ENCODE measurements around the gene CTSC. TPM values are rescaled to one million over a fixed set of nuclear protein-coding genes. Genes with fewer than 3 reads are reported as not detected.

The CTSC gene
- total and polyA plus RNA-seq, 9 donors: 25.7 to 69.3 (median 36.7) TPM

DNA sequence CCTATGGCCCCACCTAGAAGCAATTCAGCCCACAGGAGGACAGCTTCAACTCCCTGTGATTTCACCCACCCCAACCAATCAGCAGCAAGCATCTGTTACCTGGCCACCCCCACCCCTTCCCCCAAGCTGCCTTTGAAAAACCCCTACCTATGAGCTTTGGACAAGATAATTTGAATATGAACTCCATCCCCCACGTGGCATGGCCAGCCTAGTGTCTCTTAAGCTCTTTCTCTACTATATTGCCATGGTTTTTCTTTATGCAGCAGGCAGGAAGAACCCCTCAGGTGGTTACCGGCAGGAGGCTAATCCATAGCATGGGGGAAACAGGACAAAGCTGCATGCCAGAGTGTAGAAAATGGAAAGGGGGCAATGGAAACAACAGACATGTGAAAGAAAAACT, 29.0 kb downstream of the CTSC start:
- H3K9me3 ChIP-seq (replicated peaks; ENCODE audit: control insufficient read depth, low read depth, low read length): no peaks in the 10 kb centered on the region
- H3K27ac ChIP-seq (ENCODE audit: low read length): no peak overlapping the region
- WGBS (ENCODE audit: insufficient coverage): 83% methylated on average over 1 of the region's 2 CpGs
- no peak for DNase-seq
- H3K36me3 ChIP-seq (ENCODE audit: control insufficient read depth, insufficient read depth, low read length): no peaks in the 10 kb centered on the region
- no peak overlapping the region for H3K4me3 ChIP-seq (ENCODE audit: low read length)
- H3K27me3 ChIP-seq (ENCODE audit: control insufficient read depth, insufficient read depth, low read length): no peaks in the 10 kb centered on the region
- no peaks in the 10 kb centered on the region for H3K4me1 ChIP-seq (ENCODE audit: control insufficient read depth, insufficient read depth, low read length)

DNA sequence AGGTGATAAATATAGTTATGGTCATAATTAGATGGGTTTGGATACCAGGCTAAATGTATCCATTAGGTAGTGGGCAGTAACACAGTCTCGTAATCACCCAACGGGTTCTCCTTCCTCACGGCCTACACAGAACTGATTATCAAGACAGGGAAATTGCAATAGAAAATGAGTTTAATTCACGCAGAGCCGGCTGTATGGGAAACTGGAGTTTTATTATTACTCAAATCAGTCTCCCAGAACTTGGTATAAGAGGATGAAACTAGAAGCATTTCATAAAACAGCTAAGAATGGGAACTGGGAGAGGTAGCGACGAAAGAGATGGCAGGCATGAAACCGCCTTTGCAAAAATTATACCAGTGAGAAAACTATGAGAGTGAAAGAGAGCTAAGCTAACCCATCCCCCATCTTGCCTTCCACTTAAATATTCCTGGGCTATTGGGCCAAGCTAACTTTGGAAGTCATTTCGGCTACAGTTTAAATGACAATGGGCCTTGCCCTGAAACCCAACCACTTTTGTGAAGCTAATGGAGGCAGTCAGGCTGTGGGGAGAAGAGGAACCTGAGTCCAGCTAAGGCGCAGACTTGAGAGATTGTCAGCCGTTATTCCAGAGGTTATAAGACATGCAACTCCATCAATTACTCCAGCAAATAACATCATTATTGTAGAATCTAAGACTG, 29.6 kb downstream of the CTSC start:
- Histone ChIP-seq H3K9me3 (replicated peaks; ENCODE audit: control insufficient read depth, low read depth, low read length) (no peaks in the 10 kb centered on the region), H3K36me3 (ENCODE audit: control insufficient read depth, insufficient read depth, low read length) (no peaks in the 10 kb centered on the region), H3K4me1 (ENCODE audit: control insufficient read depth, insufficient read depth, low read length) (no peaks in the 10 kb centered on the region), H3K4me3 (ENCODE audit: low read length) (no peak overlapping the region), H3K27ac (ENCODE audit: low read length) (no peak overlapping the region), H3K27me3 (ENCODE audit: control insufficient read depth, insufficient read depth, low read length) (no peaks in the 10 kb centered on the region)
- DNase-seq: no peak
- WGBS (ENCODE audit: insufficient coverage): no CpG with 5 or more reads among the region's 11 CpGs

DNA sequence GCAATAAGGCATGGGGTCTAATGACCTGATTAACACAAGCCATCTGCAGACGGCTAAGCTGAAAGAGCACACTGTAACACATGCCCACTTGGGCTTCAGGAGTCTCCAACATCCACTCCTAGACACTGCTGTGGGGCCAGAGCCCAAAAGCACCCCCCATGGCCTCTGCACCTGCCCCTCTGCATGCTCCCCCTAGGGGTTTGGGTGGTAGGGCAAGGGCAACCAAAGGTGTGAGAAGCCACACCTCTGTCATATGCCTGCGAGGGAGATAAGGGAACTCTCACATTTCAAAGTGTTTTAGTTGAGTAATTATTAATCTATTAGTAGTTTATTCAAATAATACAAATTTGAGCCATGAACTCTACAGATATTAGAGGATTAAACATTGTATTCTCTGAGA, 30.8 kb downstream of the CTSC start:
- H3K36me3 ChIP-seq (ENCODE audit: control insufficient read depth, insufficient read depth, low read length): no peaks in the 10 kb centered on the region
- no CpG with 5 or more reads among the region's 2 CpGs for WGBS (ENCODE audit: insufficient coverage)
- DNase-seq: no peak
- no peak overlapping the region for H3K27ac ChIP-seq (ENCODE audit: low read length)
- H3K4me3 ChIP-seq (ENCODE audit: low read length): no peak overlapping the region
- no peaks in the 10 kb centered on the region for H3K4me1 ChIP-seq (ENCODE audit: control insufficient read depth, insufficient read depth, low read length)
- H3K27me3 ChIP-seq (ENCODE audit: control insufficient read depth, insufficient read depth, low read length): no peaks in the 10 kb centered on the region
- H3K9me3 ChIP-seq (replicated peaks; ENCODE audit: control insufficient read depth, low read depth, low read length): no peaks in the 10 kb centered on the region

DNA sequence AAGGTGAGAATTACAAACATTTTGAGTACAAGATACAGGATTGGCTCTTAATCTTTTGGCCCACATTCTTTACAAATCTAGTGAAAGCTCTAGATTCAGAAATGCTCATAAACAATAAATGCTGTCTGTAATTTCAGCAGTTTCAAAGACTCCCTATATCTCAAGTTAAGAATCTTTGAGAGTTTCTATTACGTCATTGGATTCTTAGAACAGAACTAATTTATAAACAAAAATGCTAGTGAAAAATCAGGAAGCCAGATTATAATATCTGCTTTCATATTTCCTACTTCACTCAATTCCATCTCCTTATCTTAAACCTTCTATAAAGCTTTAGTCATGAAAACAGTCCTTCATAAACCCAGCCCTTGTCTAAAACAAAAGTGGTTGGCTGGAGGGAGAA, 32.1 kb downstream of the CTSC start:
- Histone ChIP-seq H3K4me1 (ENCODE audit: control insufficient read depth, insufficient read depth, low read length) (peaks cover 2% of the 10 kb centered on the region), H3K9me3 (replicated peaks; ENCODE audit: control insufficient read depth, low read depth, low read length) (no peaks in the 10 kb centered on the region), H3K36me3 (ENCODE audit: control insufficient read depth, insufficient read depth, low read length) (no peaks in the 10 kb centered on the region), H3K27ac (ENCODE audit: low read length) (no peak overlapping the region), H3K4me3 (ENCODE audit: low read length) (no peak overlapping the region), H3K27me3 (ENCODE audit: control insufficient read depth, insufficient read depth, low read length) (no peaks in the 10 kb centered on the region)
- DNase-seq: no peak
- no CpG with 5 or more reads among the region's 1 CpG for WGBS (ENCODE audit: insufficient coverage)

DNA sequence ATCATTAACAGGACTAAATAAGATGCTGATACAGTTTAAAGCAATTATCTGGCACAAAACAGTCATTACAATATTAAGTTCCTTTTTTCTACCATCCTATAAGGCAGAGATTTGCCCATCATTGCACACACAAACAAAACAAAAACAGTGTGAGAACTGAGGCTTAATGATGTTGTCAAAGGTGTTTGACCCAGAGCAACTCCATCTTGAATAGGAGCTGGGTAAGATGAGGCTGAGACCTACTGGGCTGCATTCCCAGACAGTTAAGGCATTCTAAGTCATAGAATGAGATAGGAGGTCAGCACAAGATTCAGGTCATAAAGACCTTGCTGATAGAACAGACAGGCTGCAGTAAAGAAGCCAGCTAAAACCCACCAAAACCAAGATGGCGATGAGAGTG, 33.2 kb downstream of the CTSC start:
- Histone ChIP-seq H3K4me1 (ENCODE audit: control insufficient read depth, insufficient read depth, low read length) (peaks cover 2% of the 10 kb centered on the region), H3K9me3 (replicated peaks; ENCODE audit: control insufficient read depth, low read depth, low read length) (no peaks in the 10 kb centered on the region), H3K36me3 (ENCODE audit: control insufficient read depth, insufficient read depth, low read length) (no peaks in the 10 kb centered on the region), H3K27me3 (ENCODE audit: control insufficient read depth, insufficient read depth, low read length) (no peaks in the 10 kb centered on the region), H3K27ac (ENCODE audit: low read length) (no peak overlapping the region), H3K4me3 (ENCODE audit: low read length) (no peak overlapping the region)
- DNase-seq: no peak
- whole genome bisulfite sequencing (ENCODE audit: insufficient coverage): 100% methylated on average over 1 of the region's 1 CpG

DNA sequence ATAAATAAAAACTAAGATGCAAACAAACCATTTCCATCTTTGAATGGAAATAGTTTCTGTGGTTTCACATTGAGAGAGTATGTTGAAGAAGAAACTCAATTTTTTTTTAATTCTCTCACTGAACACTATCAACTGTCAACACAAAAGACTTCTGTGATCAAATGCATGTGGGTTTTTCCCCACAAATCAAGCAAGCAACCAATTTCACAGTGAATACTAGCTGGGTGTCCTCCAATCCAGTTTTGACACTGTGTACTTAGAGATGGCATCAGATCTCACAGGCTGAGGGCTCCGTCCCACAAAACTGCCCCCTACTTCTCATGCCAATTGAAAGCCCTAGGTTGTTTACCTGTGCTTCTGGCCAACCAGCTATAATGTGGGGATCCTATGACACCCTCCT, 34.5 kb downstream of the CTSC start:
- H3K36me3 ChIP-seq (ENCODE audit: control insufficient read depth, insufficient read depth, low read length): no peaks in the 10 kb centered on the region
- peaks cover 2% of the 10 kb centered on the region for H3K4me1 ChIP-seq (ENCODE audit: control insufficient read depth, insufficient read depth, low read length)
- no peaks in the 10 kb centered on the region for H3K9me3 ChIP-seq (replicated peaks; ENCODE audit: control insufficient read depth, low read depth, low read length)
- no peak overlapping the region for H3K4me3 ChIP-seq (ENCODE audit: low read length)
- DNase-seq: no peak
- no CpG with 5 or more reads among the region's 1 CpG for WGBS (ENCODE audit: insufficient coverage)
- no peak overlapping the region for H3K27ac ChIP-seq (ENCODE audit: low read length)
- H3K27me3 ChIP-seq (ENCODE audit: control insufficient read depth, insufficient read depth, low read length): no peaks in the 10 kb centered on the region

DNA sequence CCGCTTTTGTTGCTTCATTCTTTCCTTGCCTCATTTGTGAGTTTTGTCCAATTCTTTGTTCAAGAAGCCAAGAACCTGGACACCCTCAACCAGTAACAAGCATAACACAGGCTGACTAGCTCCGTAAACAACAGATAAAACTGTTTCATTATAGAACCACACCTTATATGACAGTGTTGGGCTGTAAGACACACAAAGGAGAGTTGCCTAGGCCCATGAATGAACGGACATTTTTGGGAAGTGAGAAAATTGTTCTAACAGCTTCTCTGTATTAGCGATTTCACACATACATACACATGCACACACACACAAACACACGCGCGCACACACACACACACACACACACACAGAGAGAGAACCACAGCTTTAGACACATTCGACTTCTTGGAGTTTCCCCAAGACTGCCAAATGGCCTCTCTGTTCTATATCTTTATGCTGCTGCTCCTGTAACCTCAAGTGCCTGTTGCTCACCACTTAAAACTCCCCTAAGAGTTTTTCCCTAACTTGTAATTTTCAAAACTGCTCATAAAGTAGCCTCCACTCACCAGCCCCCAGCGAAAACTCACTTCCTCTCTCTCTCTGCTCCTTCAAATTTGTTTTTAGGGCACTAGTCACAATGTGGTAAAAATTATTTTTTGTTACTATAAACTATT, 35.9 kb downstream of the CTSC start:
- peak; percentile 32 for DNase-seq
- no peak overlapping the region for H3K4me3 ChIP-seq (ENCODE audit: low read length)
- H3K27ac ChIP-seq (ENCODE audit: low read length): no peak overlapping the region
- WGBS (ENCODE audit: insufficient coverage): 43% methylated on average over 4 of the region's 9 CpGs
- no peaks in the 10 kb centered on the region for H3K36me3 ChIP-seq (ENCODE audit: control insufficient read depth, insufficient read depth, low read length)
- H3K4me1 ChIP-seq (ENCODE audit: control insufficient read depth, insufficient read depth, low read length): peaks cover 2% of the 10 kb centered on the region
- H3K27me3 ChIP-seq (ENCODE audit: control insufficient read depth, insufficient read depth, low read length): no peaks in the 10 kb centered on the region
- no peaks in the 10 kb centered on the region for H3K9me3 ChIP-seq (replicated peaks; ENCODE audit: control insufficient read depth, low read depth, low read length)

DNA sequence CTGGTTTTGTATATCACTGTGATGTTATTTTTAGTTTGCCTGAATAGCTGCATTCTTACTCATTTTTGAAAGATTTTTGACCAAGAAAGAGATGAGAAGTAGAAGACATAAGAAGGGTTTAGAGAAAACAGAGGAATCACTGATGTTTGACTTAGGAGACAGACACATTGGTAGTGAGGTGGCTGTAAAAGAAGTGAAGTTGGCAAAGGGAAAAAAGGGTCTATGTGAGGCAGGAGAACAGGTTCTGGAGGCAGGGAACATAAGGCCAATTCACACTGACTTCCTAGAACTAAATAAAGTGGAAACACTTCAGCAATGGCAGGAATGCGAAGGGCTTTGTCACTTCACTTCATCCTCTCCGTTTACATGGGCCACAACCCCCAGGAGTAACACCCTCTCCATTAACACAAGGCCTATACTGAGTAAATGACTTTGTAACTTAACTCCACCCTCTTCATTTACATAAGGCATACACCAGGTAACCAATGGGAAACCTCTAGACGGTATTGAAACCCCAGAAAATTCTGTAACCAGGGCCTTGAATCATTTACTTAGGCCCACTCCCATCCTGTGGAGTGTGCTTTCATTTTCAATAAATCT, 36.5 kb downstream of the CTSC start:
- Histone ChIP-seq H3K4me1 (ENCODE audit: control insufficient read depth, insufficient read depth, low read length) (peaks cover 2% of the 10 kb centered on the region), H3K9me3 (replicated peaks; ENCODE audit: control insufficient read depth, low read depth, low read length) (no peaks in the 10 kb centered on the region), H3K27ac (ENCODE audit: low read length) (no peak overlapping the region), H3K27me3 (ENCODE audit: control insufficient read depth, insufficient read depth, low read length) (no peaks in the 10 kb centered on the region), H3K36me3 (ENCODE audit: control insufficient read depth, insufficient read depth, low read length) (peaks cover under 1% of the 10 kb centered on the region), H3K4me3 (ENCODE audit: low read length) (no peak overlapping the region)
- 83% methylated on average over 2 of the region's 3 CpGs for WGBS (ENCODE audit: insufficient coverage)
- DNase-seq: no peak

DNA sequence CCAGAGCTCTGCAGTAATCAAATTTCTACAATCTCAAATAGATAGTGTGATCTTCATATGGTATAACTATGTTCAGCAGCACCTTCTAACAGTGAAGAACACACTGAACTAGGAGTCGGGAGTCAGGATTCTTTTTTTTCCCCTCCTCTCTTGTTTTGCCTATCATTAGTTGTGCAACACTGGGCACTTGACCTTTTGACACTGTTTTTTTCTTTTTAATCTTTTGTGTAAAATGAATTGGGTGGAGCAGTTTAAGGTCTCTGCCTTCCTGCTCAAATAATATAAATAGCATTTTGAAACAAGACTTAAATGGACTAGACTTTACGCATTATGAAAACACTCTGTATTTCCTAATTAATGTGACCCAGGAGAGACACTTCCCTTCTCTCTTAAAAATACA, 39.7 kb downstream of the CTSC start:
- no peaks in the 10 kb centered on the region for H3K27me3 ChIP-seq (ENCODE audit: control insufficient read depth, insufficient read depth, low read length)
- peaks cover 5% of the 10 kb centered on the region for H3K36me3 ChIP-seq (ENCODE audit: control insufficient read depth, insufficient read depth, low read length)
- no peak for DNase-seq
- no peaks in the 10 kb centered on the region for H3K9me3 ChIP-seq (replicated peaks; ENCODE audit: control insufficient read depth, low read depth, low read length)
- H3K4me1 ChIP-seq (ENCODE audit: control insufficient read depth, insufficient read depth, low read length): peaks cover 2% of the 10 kb centered on the region
- no peak overlapping the region for H3K4me3 ChIP-seq (ENCODE audit: low read length)
- WGBS (ENCODE audit: insufficient coverage): no CpG with 5 or more reads among the region's 2 CpGs
- no peak overlapping the region for H3K27ac ChIP-seq (ENCODE audit: low read length)

DNA sequence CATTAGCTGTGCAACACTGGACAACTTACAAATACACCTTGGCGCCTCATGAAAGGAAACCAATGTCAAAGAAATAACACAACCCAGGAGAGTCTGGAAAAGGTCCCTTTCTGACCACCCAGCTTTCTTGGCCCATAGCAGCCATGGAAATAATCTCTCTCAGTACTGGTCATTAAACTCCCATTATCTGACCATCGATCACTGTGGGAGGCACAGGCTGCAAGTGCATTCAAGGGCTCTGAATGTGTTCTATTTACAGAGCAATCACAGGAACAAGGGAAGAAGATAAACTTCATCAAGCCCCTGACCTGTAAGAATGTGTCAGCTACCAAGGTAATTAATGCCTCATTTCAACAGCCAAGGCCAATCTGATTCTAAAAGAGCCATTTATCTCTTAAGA, 40.1 kb downstream of the CTSC start:
- no peak overlapping the region for H3K4me3 ChIP-seq (ENCODE audit: low read length)
- H3K36me3 ChIP-seq (ENCODE audit: control insufficient read depth, insufficient read depth, low read length): peaks cover 5% of the 10 kb centered on the region
- 51% methylated on average over 2 of the region's 2 CpGs for WGBS (ENCODE audit: insufficient coverage)

More for the DNA sequence above, 40.1 kb downstream of the CTSC start:
- peaks cover 7% of the 10 kb centered on the region for H3K4me1 ChIP-seq (ENCODE audit: control insufficient read depth, insufficient read depth, low read length)
- H3K27ac ChIP-seq (ENCODE audit: low read length): no peak overlapping the region
- no peaks in the 10 kb centered on the region for H3K9me3 ChIP-seq (replicated peaks; ENCODE audit: control insufficient read depth, low read depth, low read length)
- no peak for DNase-seq
- H3K27me3 ChIP-seq (ENCODE audit: control insufficient read depth, insufficient read depth, low read length): no peaks in the 10 kb centered on the region

Data from muscle of leg (tissue), 11 donors.